Neural cell (in vitro differentiated cells): ENCODE results near the gene UGT1A3.

Source experiments
- EP300 ChIP-seq: fragments of 450-650 bp; conservative IDR thresholded peaks from 2 replicates; pipeline ENCODE4 v1.6.1; 2014; ENCODE audit warnings: antibody characterized with exemption, mild to moderate bottlenecking, moderate library complexity; ENCODE audit not compliant: poor library complexity, severe bottlenecking
- POLR2AphosphoS5 ChIP-seq: IDR thresholded peaks from 2 replicates; pipeline ENCODE4 v1.6.1; 2012
- TF ChIP-seq, protein P1 (sequence below): fragments of 450-650 bp; IDR thresholded peaks from 2 replicates; pipeline ENCODE4 v1.5.1; 2014; ENCODE audit warnings: antibody characterized with exemption, mild to moderate bottlenecking, moderate library complexity; ENCODE audit not compliant: poor library complexity, severe bottlenecking

- TF ChIP-seq POLR2AphosphoS5: no peak
- TF ChIP-seq, protein P1, sequence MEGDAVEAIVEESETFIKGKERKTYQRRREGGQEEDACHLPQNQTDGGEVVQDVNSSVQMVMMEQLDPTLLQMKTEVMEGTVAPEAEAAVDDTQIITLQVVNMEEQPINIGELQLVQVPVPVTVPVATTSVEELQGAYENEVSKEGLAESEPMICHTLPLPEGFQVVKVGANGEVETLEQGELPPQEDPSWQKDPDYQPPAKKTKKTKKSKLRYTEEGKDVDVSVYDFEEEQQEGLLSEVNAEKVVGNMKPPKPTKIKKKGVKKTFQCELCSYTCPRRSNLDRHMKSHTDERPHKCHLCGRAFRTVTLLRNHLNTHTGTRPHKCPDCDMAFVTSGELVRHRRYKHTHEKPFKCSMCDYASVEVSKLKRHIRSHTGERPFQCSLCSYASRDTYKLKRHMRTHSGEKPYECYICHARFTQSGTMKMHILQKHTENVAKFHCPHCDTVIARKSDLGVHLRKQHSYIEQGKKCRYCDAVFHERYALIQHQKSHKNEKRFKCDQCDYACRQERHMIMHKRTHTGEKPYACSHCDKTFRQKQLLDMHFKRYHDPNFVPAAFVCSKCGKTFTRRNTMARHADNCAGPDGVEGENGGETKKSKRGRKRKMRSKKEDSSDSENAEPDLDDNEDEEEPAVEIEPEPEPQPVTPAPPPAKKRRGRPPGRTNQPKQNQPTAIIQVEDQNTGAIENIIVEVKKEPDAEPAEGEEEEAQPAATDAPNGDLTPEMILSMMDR: no peak
- TF ChIP-seq EP300: no peak
Observed at GRCh38 chr2:233803292-233803911, 74.6 kb downstream of the UGT1A3 start.
